Activated CD4-positive, alpha-beta T cell treated with anti-CD3 and anti-CD28 coated beads, Interleukin-2, amount 50 U/mL, for 48 hours (primary cell): ENCODE measurements around the gene ING4.

Source experiments
- DNase-seq, 2 experiments: peaks; one replicate each; pipeline ENCODE4 v3.0.0-alpha.2; 2020

Gene ING4

GRCh38 chr12:6635375-6635855 lies 27.5 kb downstream of the ING4 start:
- DNase-seq = peak in 1 of 2 experiments; percentile 58

- peak in 1 of 2 experiments; percentile 49 for DNase-seq
Measured at GRCh38 chr12:6632026-6632983, 30.6 kb downstream of the ING4 start.

GRCh38 chr12:6631549-6631961 lies 31.4 kb downstream of the ING4 start:
- peak in 1 of 2 experiments; percentile 31 for DNase-seq

- DNase-seq = no peak
Measured at GRCh38 chr12:6630736-6631135, 32.2 kb downstream of the ING4 start.

GRCh38 chr12:6627616-6628015 lies 35.3 kb downstream of the ING4 start:
- DNase-seq = peak in 1 of 2 experiments; percentile 30

- DNase-seq = no peak
Measured at GRCh38 chr12:6626654-6627283, 36.1 kb downstream of the ING4 start.

- DNase-seq = no peak
Measured at GRCh38 chr12:6620885-6621274, 42.0 kb downstream of the ING4 start.

GRCh38 chr12:6620137-6620884 lies 42.6 kb downstream of the ING4 start:
- peak; percentile 61 to 66 for DNase-seq

GRCh38 chr12:6618483-6619225 lies 44.3 kb downstream of the ING4 start:
- DNase-seq = no peak

GRCh38 chr12:6615802-6616201 lies 47.1 kb downstream of the ING4 start:
- DNase-seq = no peak

GRCh38 chr12:6614513-6615172 lies 48.3 kb downstream of the ING4 start:
- no peak for DNase-seq

- peak in 1 of 2 experiments; percentile 31 for DNase-seq
Measured at GRCh38 chr12:6613776-6614512, 49.0 kb downstream of the ING4 start.

- no peak for DNase-seq
Measured at GRCh38 chr12:6613015-6613775, 49.7 kb downstream of the ING4 start.

- DNase-seq = no peak
Measured at GRCh38 chr12:6612652-6613014, 50.3 kb downstream of the ING4 start.

- peak in 1 of 2 experiments; percentile 32 for DNase-seq
Measured at GRCh38 chr12:6612247-6612646, 50.7 kb downstream of the ING4 start.

- DNase-seq = peak; percentile 32 to 65
Measured at GRCh38 chr12:6608592-6609281, 54.2 kb downstream of the ING4 start.

GRCh38 chr12:6607751-6608591 lies 54.9 kb downstream of the ING4 start:
- peak in 1 of 2 experiments; percentile 75 for DNase-seq

GRCh38 chr12:6606331-6607131 lies 56.4 kb downstream of the ING4 start:
- DNase-seq = peak; percentile 67 to 70
